Stomach smooth muscle (tissue), 2 donors: ENCODE results near the gene RIF1.
"Not testable (repeated sequence)": the region's sequence is repeated elsewhere in the genome, so short reads cannot be mapped to it uniquely, and the experiment has no call there.

Source experiments
- H3K27ac ChIP-seq: one replicate; pipeline ENCODE4 v1.7.0; 2013; ENCODE audit warnings: mild to moderate bottlenecking, low read length, inconsistent platforms
- H3K27me3 ChIP-seq, 2 donors: one replicate each; pipeline ENCODE4 v1.7.0; 2013; ENCODE audit warnings: low read length in 2 of 2; ENCODE audit not compliant: insufficient read depth in 2 of 2, control insufficient read depth in 1 of 2
- H3K36me3 ChIP-seq, 2 donors: one replicate each; pipeline ENCODE4 v1.7.0; 2013; ENCODE audit warnings: low read length in 2 of 2; ENCODE audit not compliant: control insufficient read depth in 2 of 2, insufficient read depth in 2 of 2
- H3K4me1 ChIP-seq: one replicate; pipeline ENCODE4 v1.7.0; 2013; ENCODE audit warnings: low read length; ENCODE audit not compliant: control insufficient read depth, insufficient read depth
- H3K4me3 ChIP-seq, 2 donors: one replicate each; pipeline ENCODE4 v1.7.0; 2013; ENCODE audit warnings: low read length in 2 of 2
- H3K9ac ChIP-seq, 2 donors: one replicate each; pipeline ENCODE4 v1.7.0; 2013; ENCODE audit warnings: low read length in 2 of 2, mild to moderate bottlenecking in 1 of 2
- H3K9me3 ChIP-seq, 2 donors: one replicate each; pipeline ENCODE4 v1.7.0; 2013; ENCODE audit warnings: low read length in 2 of 2; ENCODE audit not compliant: control insufficient read depth in 2 of 2
- donor health status: healthy.
- donor health status: Pancreatic carcinoma.

The RIF1 gene

GRCh38 chr2:151394509-151394908 is 15.2 kb upstream of the RIF1 start:
- H3K9me3 ChIP-seq = no peaks in the 10 kb centered on the region
- no peaks in the 10 kb centered on the region for H3K36me3 ChIP-seq
- H3K4me1 ChIP-seq = no peaks in the 10 kb centered on the region
- H3K27ac ChIP-seq = no peak overlapping the region
- no peak overlapping the region for H3K4me3 ChIP-seq
- H3K9ac ChIP-seq = no peak overlapping the region
- H3K27me3 ChIP-seq = no peaks in the 10 kb centered on the region

GRCh38 chr2:151395509-151396374 is 14.0 kb upstream of the RIF1 start:
- no peaks in the 10 kb centered on the region for H3K4me1 ChIP-seq
- H3K27me3 ChIP-seq = no peaks in the 10 kb centered on the region
- H3K9ac ChIP-seq = no peak overlapping the region
- no peaks in the 10 kb centered on the region for H3K9me3 ChIP-seq
- H3K36me3 ChIP-seq = no peaks in the 10 kb centered on the region
- no peak overlapping the region for H3K4me3 ChIP-seq
- no peak overlapping the region for H3K27ac ChIP-seq

GRCh38 chr2:151399981-151400380 is 9.7 kb upstream of the RIF1 start:
- H3K27me3 ChIP-seq = no peaks in the 10 kb centered on the region
- H3K4me1 ChIP-seq = no peaks in the 10 kb centered on the region
- H3K36me3 ChIP-seq = no peaks in the 10 kb centered on the region
- H3K4me3 ChIP-seq = no peak overlapping the region
- no peaks in the 10 kb centered on the region for H3K9me3 ChIP-seq
- H3K9ac ChIP-seq = no peak overlapping the region
- no peak overlapping the region for H3K27ac ChIP-seq

- H3K27ac ChIP-seq = no peak overlapping the region
- no peak overlapping the region for H3K9ac ChIP-seq
- no peaks in the 10 kb centered on the region for H3K4me1 ChIP-seq
- no peaks in the 10 kb centered on the region for H3K27me3 ChIP-seq
- no peaks in the 10 kb centered on the region for H3K36me3 ChIP-seq
- no peaks in the 10 kb centered on the region for H3K9me3 ChIP-seq
- no peak overlapping the region for H3K4me3 ChIP-seq
These were observed 8.6 kb upstream of the RIF1 start for GRCh38 chr2:151401149-151401548.

- H3K36me3 ChIP-seq = no peaks in the 10 kb centered on the region
- no peak overlapping the region for H3K9ac ChIP-seq
- H3K4me1 ChIP-seq = no peaks in the 10 kb centered on the region
- no peak overlapping the region for H3K4me3 ChIP-seq
- H3K27me3 ChIP-seq = no peaks in the 10 kb centered on the region
- H3K9me3 ChIP-seq = no peaks in the 10 kb centered on the region
- H3K27ac ChIP-seq = no peak overlapping the region
These were observed 5.8 kb upstream of the RIF1 start for GRCh38 chr2:151403914-151404313.

GRCh38 chr2:151405376-151405775 is 4.3 kb upstream of the RIF1 start:
- H3K9ac ChIP-seq = no peak overlapping the region
- no peaks in the 10 kb centered on the region for H3K27me3 ChIP-seq
- H3K4me3 ChIP-seq = no peak overlapping the region
- H3K27ac ChIP-seq = no peak overlapping the region
- no peaks in the 10 kb centered on the region for H3K9me3 ChIP-seq
- H3K36me3 ChIP-seq = no peaks in the 10 kb centered on the region
- peaks cover 2% of the 10 kb centered on the region for H3K4me1 ChIP-seq

GRCh38 chr2:151407281-151407680 is 2.4 kb upstream of the RIF1 start:
- no peaks in the 10 kb centered on the region for H3K9me3 ChIP-seq
- H3K27me3 ChIP-seq = no peaks in the 10 kb centered on the region
- H3K4me3 ChIP-seq = no peak overlapping the region
- peaks cover 0 to under 1% of the 10 kb centered on the region in 2 donors for H3K36me3 ChIP-seq
- H3K9ac ChIP-seq = no peak overlapping the region
- H3K27ac ChIP-seq = no peak overlapping the region
- peaks cover 4% of the 10 kb centered on the region for H3K4me1 ChIP-seq

GRCh38 chr2:151408788-151409600 is 708 bp upstream of the RIF1 start:
- H3K36me3 ChIP-seq = peaks cover 3 to 11% of the 10 kb centered on the region in 2 donors
- H3K4me3 ChIP-seq = peak overlapping the region; percentile 95
- no peaks in the 10 kb centered on the region for H3K27me3 ChIP-seq
- H3K9ac ChIP-seq = peak overlapping the region in 1 of 2 donors; percentile 93
- H3K9me3 ChIP-seq = no peaks in the 10 kb centered on the region
- H3K4me1 ChIP-seq = peaks cover 4% of the 10 kb centered on the region
- peak overlapping the region; percentile 75 for H3K27ac ChIP-seq

GRCh38 chr2:151410485-151410834 is 758 bp downstream of the RIF1 start:
- Histone ChIP-seq H3K36me3 (peaks cover 3 to 11% of the 10 kb centered on the region in 2 donors), H3K4me1 (peaks cover 4% of the 10 kb centered on the region), H3K27me3 (no peaks in the 10 kb centered on the region), H3K9me3 (no peaks in the 10 kb centered on the region), H3K9ac (peak overlapping the region; percentile 87 to 93), H3K27ac (peak overlapping the region; percentile 75), H3K4me3 (peak overlapping the region; percentile 95)

GRCh38 chr2:151417650-151418049 is 7.9 kb downstream of the RIF1 start:
- peaks cover 13 to 31% of the 10 kb centered on the region in 2 donors for H3K36me3 ChIP-seq
- H3K4me3 ChIP-seq = no peak overlapping the region
- H3K27ac ChIP-seq = no peak overlapping the region
- no peaks in the 10 kb centered on the region for H3K9me3 ChIP-seq
- H3K4me1 ChIP-seq = no peaks in the 10 kb centered on the region
- no peaks in the 10 kb centered on the region for H3K27me3 ChIP-seq
- H3K9ac ChIP-seq = no peak overlapping the region

- not testable (repeated sequence) for H3K27me3 ChIP-seq, H3K9ac ChIP-seq, H3K9me3 ChIP-seq, H3K4me1 ChIP-seq, H3K27ac ChIP-seq, H3K4me3 ChIP-seq
- H3K36me3 ChIP-seq = peaks cover 16 to 32% of the 10 kb centered on the region in 2 donors
These were observed 12.0 kb downstream of the RIF1 start for GRCh38 chr2:151421681-151422080.
